K562 (cell line): ENCODE data around the gene LRRC43.

Experiments used
- HCFC1 ChIP-seq: IDR thresholded peaks from 2 replicates; pipeline ENCODE4 v1.6.1; 2012; ENCODE audit warnings: low read depth, low read length, improper control_type of control experiment
- MAFF ChIP-seq: IDR thresholded peaks from 2 replicates; pipeline ENCODE4 v1.6.1; 2012; ENCODE audit warnings: low read length, improper control_type of control experiment
- MAZ ChIP-seq, 2 experiments: fragments of 450-650 bp in 1 of 2; sonication (generic) in 1 of 2; formaldehyde crosslinking; IDR thresholded peaks in 1 of 2; conservative IDR thresholded peaks in 1 of 2; 2 replicates each; pipeline versions ENCODE4 v1.4.0 to v1.5.0; 2020; ENCODE audit warnings: mild to moderate bottlenecking in 1 of 2, missing genetic modification reagents in 1 of 2

GRCh38 chr12:122250536-122250935, 67.6 kb downstream of the LRRC43 start:
- TF ChIP-seq HCFC1 (no peak), MAZ (CRISPR knock-in tag; conservative IDR thresholded peaks at IDR 0.05 in 1 of 2, IDR thresholded peaks at IDR 0.05 in 1 of 2) (no peak), MAFF (no peak)
